ENCODE data around the gene DLG5.

DLG5 gene

GRCh38 chr10:77889277-77889903 is 37.2 kb downstream of the DLG5 start:
- FAIRE-seq = no peak

DNA sequence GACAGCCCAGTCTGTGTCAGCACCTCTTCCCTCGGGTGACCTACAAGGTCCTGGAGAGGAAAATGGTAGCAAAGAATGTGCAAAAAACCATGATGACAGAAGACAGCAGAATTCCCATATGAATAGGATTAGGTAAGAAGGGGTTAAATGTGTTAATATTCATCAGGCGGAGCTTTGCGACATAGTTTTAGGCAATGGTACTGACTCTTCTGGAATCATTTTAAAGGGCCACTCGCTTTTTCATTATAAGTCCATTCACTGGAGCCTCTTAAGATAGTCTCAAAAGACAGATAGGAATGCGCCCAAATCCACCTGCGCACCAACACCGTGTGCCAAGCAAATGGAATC is 38.2 kb downstream of the DLG5 start:
- no peak for FAIRE-seq

DNA sequence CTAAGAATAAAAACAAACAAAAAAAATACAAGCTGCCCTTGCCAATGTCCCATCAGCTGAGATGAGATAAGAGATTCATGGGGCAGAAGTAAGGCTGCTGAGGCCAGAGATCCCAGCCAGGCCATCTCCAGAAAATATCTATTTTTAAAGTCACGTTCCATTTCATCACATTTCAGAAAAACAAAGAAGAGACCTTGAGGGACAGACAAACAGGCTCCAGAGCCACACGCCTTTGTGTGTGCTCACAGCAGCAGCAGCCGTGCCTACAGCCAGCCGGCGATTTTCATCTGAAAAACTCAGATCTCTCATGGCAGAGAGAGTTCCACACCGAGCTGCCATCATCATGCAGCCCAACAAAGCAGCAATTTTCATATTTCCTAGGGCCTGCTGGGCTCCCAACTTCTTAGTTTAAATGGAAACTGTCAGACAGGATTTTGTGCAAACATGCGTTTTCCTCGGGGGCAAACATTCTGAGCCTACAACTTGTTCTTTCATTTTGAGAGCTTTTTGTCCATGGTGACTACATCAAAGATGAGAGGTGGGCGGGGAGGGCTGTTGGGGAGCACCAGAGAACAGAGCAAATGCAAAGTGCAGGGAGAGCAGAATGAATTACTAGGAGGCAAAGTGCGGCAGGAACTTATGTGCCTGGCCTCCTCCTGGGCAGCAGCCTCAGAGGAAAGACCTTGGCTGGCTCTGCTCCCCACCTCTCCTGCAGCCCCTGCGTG is 38.8 kb downstream of the DLG5 start:
- FAIRE-seq = no peak

GRCh38 chr10:77886795-77887355 is 39.7 kb downstream of the DLG5 start:
- no peak for FAIRE-seq

DNA sequence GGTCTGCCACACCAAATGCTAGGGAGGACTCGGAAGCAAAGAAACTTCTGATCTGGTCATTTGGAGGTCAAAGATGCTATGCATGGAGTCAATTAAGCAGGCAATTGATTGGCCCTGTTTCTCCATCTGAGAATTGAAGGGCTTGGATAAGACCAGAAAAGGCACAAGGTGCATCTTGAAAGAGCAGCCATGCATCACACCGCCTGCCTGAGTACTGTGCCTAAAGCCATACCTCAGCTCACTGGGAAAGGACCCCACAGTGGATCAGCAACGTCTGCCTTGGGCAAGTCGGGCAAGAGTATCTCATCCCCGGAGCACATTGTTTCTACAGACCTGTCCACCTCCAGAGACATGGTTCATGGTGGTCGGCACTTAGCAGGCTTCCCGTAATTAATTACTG is 42.4 kb downstream of the DLG5 start:
- FAIRE-seq = no peak

- no peak for FAIRE-seq
Observed at GRCh38 chr10:77881636-77882035, 44.9 kb downstream of the DLG5 start.

GRCh38 chr10:77881222-77881621 is 45.3 kb downstream of the DLG5 start:
- FAIRE-seq = no peak

- no peak for FAIRE-seq
Observed at GRCh38 chr10:77879710-77880109, 46.8 kb downstream of the DLG5 start.

GRCh38 chr10:77879065-77879464 is 47.5 kb downstream of the DLG5 start:
- no peak for FAIRE-seq

- FAIRE-seq = no peak
Observed at GRCh38 chr10:77877441-77878344, 48.9 kb downstream of the DLG5 start.

GRCh38 chr10:77875730-77876129 is 50.8 kb downstream of the DLG5 start:
- FAIRE-seq = no peak

- no peak for FAIRE-seq
Observed at GRCh38 chr10:77874872-77875271, 51.7 kb downstream of the DLG5 start.

- FAIRE-seq = no peak
Observed at GRCh38 chr10:77873536-77874380, 52.8 kb downstream of the DLG5 start.

DNA sequence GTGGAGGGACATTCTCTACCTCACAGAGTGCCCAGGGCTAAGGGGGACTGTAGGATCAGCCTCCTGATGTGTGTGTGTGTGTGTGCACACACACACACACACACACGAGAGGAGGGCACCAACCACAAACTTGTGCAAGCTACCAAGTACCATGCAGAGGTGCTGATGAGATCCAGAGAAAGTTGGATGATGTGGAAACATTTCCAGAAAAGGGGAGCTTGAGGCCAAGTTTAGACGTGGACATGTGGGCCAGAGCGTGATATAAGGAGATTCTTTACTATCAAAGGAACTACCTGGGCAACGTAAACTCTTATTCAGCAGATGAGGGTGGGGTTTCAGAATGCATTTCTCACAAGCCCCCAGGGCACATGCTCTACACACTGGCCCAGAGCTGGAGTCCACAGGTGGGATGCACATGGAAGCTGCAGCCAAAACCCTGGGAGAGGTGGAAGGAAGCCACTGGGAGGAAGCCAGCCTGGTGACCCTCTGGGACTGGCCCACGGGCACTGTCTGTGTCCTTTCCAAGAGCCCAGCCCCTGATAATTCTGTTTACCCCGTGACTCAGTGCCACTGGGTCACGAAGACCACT is 53.5 kb downstream of the DLG5 start:
- no peak for FAIRE-seq

- FAIRE-seq = no peak
Observed at GRCh38 chr10:77872151-77872946, 54.2 kb downstream of the DLG5 start.

GRCh38 chr10:77869626-77870420 is 56.7 kb downstream of the DLG5 start:
- no peak for FAIRE-seq

DNA sequence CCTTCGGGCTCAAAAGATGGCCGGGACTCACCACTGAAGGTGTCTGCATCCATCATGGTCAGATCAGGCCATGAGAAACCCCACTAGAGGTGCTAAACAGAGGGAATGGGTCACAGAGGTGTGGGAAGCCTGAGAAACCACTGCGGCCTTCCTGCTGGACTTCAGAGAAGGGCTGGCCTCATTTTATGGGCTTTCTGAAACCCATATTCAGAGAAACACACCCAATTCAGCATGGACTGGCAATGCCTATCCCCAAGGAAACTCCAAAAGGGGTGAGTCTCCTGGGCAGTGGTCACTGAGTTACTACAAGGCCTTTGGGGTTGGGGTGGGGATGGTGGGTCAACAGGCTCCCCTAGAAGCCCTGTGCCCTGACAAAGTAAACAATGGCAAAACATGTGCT is 58.0 kb downstream of the DLG5 start:
- no peak for FAIRE-seq

DNA sequence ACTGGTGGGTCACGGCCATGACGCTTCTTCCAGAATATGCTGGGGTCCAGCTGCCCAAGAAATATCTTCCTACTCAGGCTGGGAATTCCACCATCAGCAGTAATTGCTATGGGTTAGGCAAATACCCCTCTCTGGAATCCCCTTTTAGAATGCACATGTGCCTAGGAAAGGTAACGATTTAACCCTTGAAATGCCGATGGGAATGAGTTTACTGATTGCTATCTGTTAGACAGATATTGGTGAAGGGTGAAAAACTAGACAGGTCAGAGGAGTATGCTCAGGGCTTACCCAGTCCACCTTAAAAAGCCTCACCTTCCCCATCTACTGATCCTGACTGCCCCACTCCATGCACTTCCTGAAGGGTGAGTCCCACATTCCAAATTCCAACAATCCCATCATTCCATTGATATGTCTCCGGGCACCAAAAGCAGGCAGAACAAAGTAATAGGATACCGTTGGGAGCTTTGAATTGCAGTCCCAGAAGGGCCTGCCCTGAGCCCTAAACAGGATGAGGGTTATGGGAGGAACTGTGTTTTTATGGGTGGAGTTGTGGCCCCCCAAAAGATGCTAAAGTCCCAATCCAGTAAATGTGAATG is 59.3 kb downstream of the DLG5 start:
- no peak for FAIRE-seq

- no peak for FAIRE-seq
Observed at GRCh38 chr10:77866598-77866997, 60.0 kb downstream of the DLG5 start.

All from endometrium (tissue), 2 donors.